Measurements from ENCODE around the gene WDR64. TPM values are rescaled to one million over a fixed set of nuclear protein-coding genes. Genes with fewer than 3 reads are reported as not detected.

The WDR64 gene
- total RNA-seq, 1 experiment from 2014 or later = not detected

DNA sequence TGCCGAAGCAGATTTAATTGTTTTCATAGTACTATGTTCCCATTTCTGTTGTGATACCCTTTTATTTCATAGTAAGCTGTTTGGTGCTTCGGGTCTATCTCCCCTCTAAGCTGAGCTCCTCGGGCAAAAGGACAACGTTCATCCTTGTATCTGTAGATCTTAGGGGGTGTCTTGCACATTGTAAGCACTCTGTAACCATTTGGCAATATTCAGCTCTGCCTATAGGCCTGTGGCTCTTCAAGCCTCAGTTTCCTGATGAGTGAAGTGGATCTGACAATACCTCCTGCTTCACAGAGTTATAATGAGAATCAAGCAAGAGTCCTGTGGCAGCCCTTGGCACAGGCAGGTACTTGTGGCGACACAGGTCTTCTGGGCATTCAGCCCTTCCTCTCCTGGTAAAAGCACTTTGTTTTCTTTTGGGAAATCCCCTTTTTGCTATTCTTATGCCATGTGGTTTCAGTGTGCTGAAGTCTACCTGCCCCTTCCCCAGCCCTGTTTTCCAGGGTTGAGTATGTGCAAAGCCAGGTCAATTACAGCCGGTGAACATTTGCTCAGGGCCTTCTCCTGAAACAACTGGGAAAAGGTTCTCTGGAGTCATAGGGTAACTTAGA lies 187.4 kb downstream of the WDR64 start:
- ChIA-PET POLR2A (ENCODE audit: unreplicated experiment) (interaction anchor here (0.6 kb wide), 1 partner anchor 10 kb away, joined by 3 read pairs; no protein-coding TSS in a partner anchor), CTCF (interaction anchor here (0.6 kb wide), 1 partner anchor 312 kb away, joined by 4 read pairs; no protein-coding TSS in a partner anchor)
- intact Hi-C loops (cut with micrococcal nuclease) = loop anchor here (5.0 kb wide), 1 partner anchor 122 kb away; no protein-coding TSS in a partner anchor

GRCh38 chr1:241840164-241840563 lies 188.1 kb downstream of the WDR64 start:
- Histone ChIP-seq H3K36me3 (ENCODE audit: low read depth, low read length) (no peaks in the 10 kb centered on the region), H3K4me1 (ENCODE audit: insufficient read depth, low read length) (peaks cover 28% of the 10 kb centered on the region), H3K9me2 (replicated peaks; ENCODE audit: low read length) (no peaks in the 10 kb centered on the region), H3K4me2 (ENCODE audit: low read length) (no peak overlapping the region), H3K27me3 (ENCODE audit: low read length) (no peaks in the 10 kb centered on the region), H3K4me3 (ENCODE audit: low read length) (no peak overlapping the region), H3K9me3 (ENCODE audit: low read length) (no peaks in the 10 kb centered on the region), H3K79me2 (ENCODE audit: low read length) (no peaks in the 10 kb centered on the region), H4K20me1 (ENCODE audit: low read length) (no peaks in the 10 kb centered on the region), H2AFZ (ENCODE audit: low read length) (no peak overlapping the region), H3F3A (ENCODE audit: low read length, unreplicated experiment) (no peaks in the 10 kb centered on the region), H3K9ac (ENCODE audit: low read length) (no peak overlapping the region), H3K27ac (ENCODE audit: low read length) (no peak overlapping the region)
- DNase-seq (no peak), ATAC-seq (no peak)
- BruUV-seq (replicated peaks) = no TSS peak
- POLR2A ChIA-PET (ENCODE audit: unreplicated experiment) = no interaction called here
- TF ChIP-seq EZH2 (IDR thresholded peaks at IDR 0.05; ENCODE audit: low read length, unreplicated experiment) (no peak), EZH2phosphoT487 (IDR thresholded peaks at IDR 0.05; ENCODE audit: borderline replicate concordance, low read length) (no peak)
- TF ChIP-seq, protein P1, sequence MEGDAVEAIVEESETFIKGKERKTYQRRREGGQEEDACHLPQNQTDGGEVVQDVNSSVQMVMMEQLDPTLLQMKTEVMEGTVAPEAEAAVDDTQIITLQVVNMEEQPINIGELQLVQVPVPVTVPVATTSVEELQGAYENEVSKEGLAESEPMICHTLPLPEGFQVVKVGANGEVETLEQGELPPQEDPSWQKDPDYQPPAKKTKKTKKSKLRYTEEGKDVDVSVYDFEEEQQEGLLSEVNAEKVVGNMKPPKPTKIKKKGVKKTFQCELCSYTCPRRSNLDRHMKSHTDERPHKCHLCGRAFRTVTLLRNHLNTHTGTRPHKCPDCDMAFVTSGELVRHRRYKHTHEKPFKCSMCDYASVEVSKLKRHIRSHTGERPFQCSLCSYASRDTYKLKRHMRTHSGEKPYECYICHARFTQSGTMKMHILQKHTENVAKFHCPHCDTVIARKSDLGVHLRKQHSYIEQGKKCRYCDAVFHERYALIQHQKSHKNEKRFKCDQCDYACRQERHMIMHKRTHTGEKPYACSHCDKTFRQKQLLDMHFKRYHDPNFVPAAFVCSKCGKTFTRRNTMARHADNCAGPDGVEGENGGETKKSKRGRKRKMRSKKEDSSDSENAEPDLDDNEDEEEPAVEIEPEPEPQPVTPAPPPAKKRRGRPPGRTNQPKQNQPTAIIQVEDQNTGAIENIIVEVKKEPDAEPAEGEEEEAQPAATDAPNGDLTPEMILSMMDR (conservative IDR thresholded peaks at IDR 0.05; ENCODE audit: low read depth, low read length) = no peak
- intact Hi-C loops (cut with micrococcal nuclease) = no loop called here
- CTCF ChIA-PET = no interaction called here

More for the DNA sequence above, 187.4 kb downstream of the WDR64 start:
- TF ChIP-seq EZH2phosphoT487 (IDR thresholded peaks at IDR 0.05; ENCODE audit: borderline replicate concordance, low read length) (no peak), EZH2 (IDR thresholded peaks at IDR 0.05; ENCODE audit: low read length, unreplicated experiment) (no peak)
- TF ChIP-seq, protein P1 (conservative IDR thresholded peaks at IDR 0.05; ENCODE audit: low read depth, low read length) = no peak
- H4K20me1 ChIP-seq (ENCODE audit: low read length) = no peaks in the 10 kb centered on the region
- DNase-seq (no peak), ATAC-seq (no peak)
- H3K27ac ChIP-seq (ENCODE audit: low read length) = 0 out of 2 replicates have a peak overlapping the region, but pooled peaks have one; percentile 3
- no peak overlapping the region for H3K4me3 ChIP-seq (ENCODE audit: low read length)
- H3F3A ChIP-seq (ENCODE audit: low read length, unreplicated experiment) = no peaks in the 10 kb centered on the region
- H3K4me1 ChIP-seq (ENCODE audit: insufficient read depth, low read length) = peaks cover 28% of the 10 kb centered on the region
- H3K9me2 ChIP-seq (replicated peaks; ENCODE audit: low read length) = no peaks in the 10 kb centered on the region
- H3K79me2 ChIP-seq (ENCODE audit: low read length) = no peaks in the 10 kb centered on the region
- H3K36me3 ChIP-seq (ENCODE audit: low read depth, low read length) = no peaks in the 10 kb centered on the region
- BruUV-seq (replicated peaks) = no TSS peak
- H3K9me3 ChIP-seq (ENCODE audit: low read length) = no peaks in the 10 kb centered on the region
- 0 out of 2 replicates have a peak overlapping the region, but pooled peaks have one; percentile 10 for H3K4me2 ChIP-seq (ENCODE audit: low read length)
- H3K27me3 ChIP-seq (ENCODE audit: low read length) = no peaks in the 10 kb centered on the region
- H2AFZ ChIP-seq (ENCODE audit: low read length) = peak overlapping the region; percentile 56; the same call in 1 of the 2 replicates
- no peak overlapping the region for H3K9ac ChIP-seq (ENCODE audit: low read length)

GRCh38 chr1:241841691-241842090 lies 189.6 kb downstream of the WDR64 start:
- Histone ChIP-seq H3K4me3 (ENCODE audit: low read length) (no peak overlapping the region), H3K79me2 (ENCODE audit: low read length) (no peaks in the 10 kb centered on the region), H4K20me1 (ENCODE audit: low read length) (no peaks in the 10 kb centered on the region), H3K9me2 (replicated peaks; ENCODE audit: low read length) (no peaks in the 10 kb centered on the region), H3K27me3 (ENCODE audit: low read length) (no peaks in the 10 kb centered on the region), H3K27ac (ENCODE audit: low read length) (no peak overlapping the region), H3K9ac (ENCODE audit: low read length) (no peak overlapping the region), H3K36me3 (ENCODE audit: low read depth, low read length) (no peaks in the 10 kb centered on the region), H3K4me2 (ENCODE audit: low read length) (no peak overlapping the region), H2AFZ (ENCODE audit: low read length) (no peak overlapping the region), H3K4me1 (ENCODE audit: insufficient read depth, low read length) (peaks cover 28% of the 10 kb centered on the region), H3K9me3 (ENCODE audit: low read length) (no peaks in the 10 kb centered on the region), H3F3A (ENCODE audit: low read length, unreplicated experiment) (no peaks in the 10 kb centered on the region)
- no peak for DNase-seq
- ChIA-PET POLR2A (ENCODE audit: unreplicated experiment) (no interaction called here), CTCF (no interaction called here)
- intact Hi-C loops (cut with micrococcal nuclease) = no loop called here
- no TSS peak for BruUV-seq (replicated peaks)
- TF ChIP-seq, protein P1 (conservative IDR thresholded peaks at IDR 0.05; ENCODE audit: low read depth, low read length) = no peak
- TF ChIP-seq EZH2phosphoT487 (IDR thresholded peaks at IDR 0.05; ENCODE audit: borderline replicate concordance, low read length) (no peak), EZH2 (IDR thresholded peaks at IDR 0.05; ENCODE audit: low read length, unreplicated experiment) (no peak)
- no peak for ATAC-seq
